ENCODE data around the gene TEX30. TPM values are rescaled to one million over a fixed set of nuclear protein-coding genes. Genes with fewer than 3 reads are reported as not detected.
A peak's percentile ranks its signal among the peaks of the same experiment; 100 is the strongest.

The TEX30 gene
- polyA plus RNA-seq, 2 of the 4 experiments (the other 2 are of a cell fraction): 12.9 to 21.3 TPM

GRCh38 chr13:102773441-102774213 is at the start of gene TEX30 (continued):
- peak; percentile 83; the same call in 1 of the 2 replicates for TF ChIP-seq HOXB13 (CRISPR knock-in tag; IDR thresholded peaks at IDR 0.05; ENCODE audit: low read depth)
- no peak for TF ChIP-seq EHMT2 (IDR thresholded peaks at IDR 0.05; ENCODE audit: low read depth)
- peak; percentile 95 for TF ChIP-seq E2F6 (IDR thresholded peaks at IDR 0.05; ENCODE audit: borderline replicate concordance, low read depth)
- TF ChIP-seq EHF (CRISPR knock-in tag; IDR thresholded peaks at IDR 0.05): no peak; the same call in 1 of the 2 replicates
- TF ChIP-seq PHF8 (IDR thresholded peaks at IDR 0.05; ENCODE audit: borderline replicate concordance, low read depth): peak; percentile 71

- ChIA-PET CTCF (no interaction called here), POLR2A (no interaction called here)
- no peaks in the 10 kb centered on the region for H3K9me3 ChIP-seq
- FAIRE-seq: no peak
- no peak overlapping the region for H3K4me3 ChIP-seq
- TF ChIP-seq CTCF (IDR thresholded peaks at IDR 0.05) (no peak), PBX3 (IDR thresholded peaks at IDR 0.05) (no peak), HMGXB4 (CRISPR knock-in tag; IDR thresholded peaks at IDR 0.05; ENCODE audit: borderline replicate concordance) (no peak), NR3C1 (IDR thresholded peaks at IDR 0.05) (no peak), E2F6 (IDR thresholded peaks at IDR 0.05; ENCODE audit: borderline replicate concordance, low read depth) (no peak), FOSL2 (IDR thresholded peaks at IDR 0.05) (no peak), FOSL2 (CRISPR knock-in tag; IDR thresholded peaks at IDR 0.05) (no peak), FOXS1 (CRISPR knock-in tag; IDR thresholded peaks at IDR 0.05) (no peak), EHF (CRISPR knock-in tag; IDR thresholded peaks at IDR 0.05) (no peak), POLR2A (IDR thresholded peaks at IDR 0.05; ENCODE audit: low read length) (no peak), BCL3 (IDR thresholded peaks at IDR 0.05) (no peak), MAFK (IDR thresholded peaks at IDR 0.05; ENCODE audit: partially characterized antibody) (no peak), KDM1A (IDR thresholded peaks at IDR 0.05; ENCODE audit: low read depth) (no peak)
- no peak overlapping the region for H3K4me2 ChIP-seq
- no peak for ATAC-seq
- no peak overlapping the region for H3K27ac ChIP-seq
- no peak for DNase-seq (ENCODE audit: low read depth in 1 of 2, low spot score in 1 of 2)
- H3K4me1 ChIP-seq: no peaks in the 10 kb centered on the region
Observed at GRCh38 chr13:102817907-102818306, 44.3 kb upstream of the TEX30 start.

- 100% methylated on average over 1 of the region's 1 CpG for WGBS (ENCODE audit: missing lambda C conversion rate)
- FAIRE-seq (no peak), ATAC-seq (no peak), DNase-seq (ENCODE audit: low read depth in 1 of 2, low spot score in 1 of 2) (no peak)
- H3K4me3 ChIP-seq: no peak overlapping the region
- ChIA-PET CTCF (interaction anchor here (0.6 kb wide), 1 partner anchor 220 kb away, joined by 3 read pairs; the partner anchor contains the start of gene TPP2), POLR2A (no interaction called here)
- H3K4me2 ChIP-seq: no peak overlapping the region
- H3K27ac ChIP-seq: no peak overlapping the region
- H3K9me3 ChIP-seq: no peaks in the 10 kb centered on the region
- H3K4me1 ChIP-seq: no peaks in the 10 kb centered on the region
- TF ChIP-seq BHLHE40 (IDR thresholded peaks at IDR 0.05; ENCODE audit: low read depth, low read length) (no peak), EHF (CRISPR knock-in tag; IDR thresholded peaks at IDR 0.05) (no peak), USF2 (IDR thresholded peaks at IDR 0.05) (no peak), EHMT2 (IDR thresholded peaks at IDR 0.05; ENCODE audit: low read depth) (no peak), EP300 (IDR thresholded peaks at IDR 0.05) (no peak), CBX8 (IDR thresholded peaks at IDR 0.05) (no peak), FOXS1 (CRISPR knock-in tag; IDR thresholded peaks at IDR 0.05) (no peak), ATOH8 (CRISPR knock-in tag; IDR thresholded peaks at IDR 0.05; ENCODE audit: low read depth) (no peak), BCL3 (IDR thresholded peaks at IDR 0.05) (no peak), CHD2 (IDR thresholded peaks at IDR 0.05; ENCODE audit: low read length, partially characterized antibody) (no peak), HOXB5 (CRISPR knock-in tag; IDR thresholded peaks at IDR 0.05) (no peak), HOXB13 (CRISPR knock-in tag; IDR thresholded peaks at IDR 0.05; ENCODE audit: low read depth) (no peak), PHF8 (IDR thresholded peaks at IDR 0.05; ENCODE audit: borderline replicate concordance, low read depth) (no peak)
Observed at GRCh38 chr13:102817241-102817640, 43.7 kb upstream of the TEX30 start.

All from A549 (cell line).